ENCODE results near the gene GM2A. TPM values are rescaled to one million over a fixed set of nuclear protein-coding genes. Genes with fewer than 3 reads are reported as not detected.

GM2A gene
- total and polyA plus RNA-seq, 2 of the 13 experiments (the other 11 are each of a cell fraction or from before 2014, with no cell fraction given): 14.6 to 29.6 TPM

DNA sequence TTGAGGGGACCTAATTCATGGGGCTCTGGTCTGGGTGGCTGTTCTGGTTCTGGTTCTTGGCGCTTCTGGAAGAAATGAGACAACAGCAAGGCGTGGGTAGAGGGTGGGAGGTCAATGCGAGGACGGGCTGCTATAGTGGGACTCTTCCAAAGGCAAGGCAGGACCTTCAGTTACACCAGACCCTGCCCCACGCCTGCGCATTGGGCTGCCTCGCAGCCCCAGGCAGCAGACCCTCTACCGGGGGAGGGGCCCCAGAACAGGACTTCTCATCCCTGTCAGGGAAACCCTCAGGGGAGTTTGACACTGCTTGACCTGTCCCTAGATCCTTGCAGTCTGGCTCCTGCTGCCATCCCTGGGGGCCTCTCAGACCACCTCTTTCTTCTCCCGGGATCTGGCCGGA, 47.6 kb upstream of the GM2A start:
- no TSS peak for BruUV-seq (replicated peaks)
- TF ChIP-seq, protein P1, sequence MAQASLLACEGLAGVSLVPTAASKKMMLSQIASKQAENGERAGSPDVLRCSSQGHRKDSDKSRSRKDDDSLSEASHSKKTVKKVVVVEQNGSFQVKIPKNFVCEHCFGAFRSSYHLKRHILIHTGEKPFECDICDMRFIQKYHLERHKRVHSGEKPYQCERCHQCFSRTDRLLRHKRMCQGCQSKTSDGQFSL (CRISPR knock-in tag; IDR thresholded peaks at IDR 0.05): no peak
- TF ChIP-seq, protein P2, sequence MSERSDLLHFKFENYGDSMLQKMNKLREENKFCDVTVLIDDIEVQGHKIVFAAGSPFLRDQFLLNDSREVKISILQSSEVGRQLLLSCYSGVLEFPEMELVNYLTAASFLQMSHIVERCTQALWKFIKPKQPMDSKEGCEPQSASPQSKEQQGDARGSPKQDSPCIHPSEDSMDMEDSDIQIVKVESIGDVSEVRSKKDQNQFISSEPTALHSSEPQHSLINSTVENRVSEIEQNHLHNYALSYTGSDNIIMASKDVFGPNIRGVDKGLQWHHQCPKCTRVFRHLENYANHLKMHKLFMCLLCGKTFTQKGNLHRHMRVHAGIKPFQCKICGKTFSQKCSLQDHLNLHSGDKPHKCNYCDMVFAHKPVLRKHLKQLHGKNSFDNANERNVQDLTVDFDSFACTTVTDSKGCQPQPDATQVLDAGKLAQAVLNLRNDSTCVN (CRISPR knock-in tag; IDR thresholded peaks at IDR 0.05; ENCODE audit: borderline replicate concordance): no peak
- CTCF ChIA-PET (ENCODE audit: low intra/inter-chr PET ratio, low total read pairs): no interaction called here
- ATAC-seq (no peak), DNase-seq (ENCODE audit: low spot score) (no peak), FAIRE-seq (no peak)
- Histone ChIP-seq H3K79me2 (ENCODE audit: insufficient read depth, low read length) (no peaks in the 10 kb centered on the region), H3K9ac (ENCODE audit: insufficient read depth, low read depth, low read length) (no peak overlapping the region), H3K27ac (ENCODE audit: extremely low read length, insufficient read depth, low read length) (no peak overlapping the region), H3K36me3 (replicated peaks in 1 of 2; ENCODE audit: control insufficient read depth in 1 of 2, insufficient read depth in 2 of 2, low read length in 2 of 2) (peaks cover 0 to 3% of the 10 kb centered on the region in 2 experiments; a peak in 1 of 5 replicates), H4K20me1 (ENCODE audit: insufficient read depth, low read length) (no peaks in the 10 kb centered on the region), H3K4me1 (ENCODE audit: insufficient read depth, low read length) (peaks cover 13% of the 10 kb centered on the region), H3K4me2 (ENCODE audit: low read depth, low read length) (no peak overlapping the region), H3K27me3 (ENCODE audit: control insufficient read depth in 1 of 2, insufficient read depth in 2 of 2, low read length in 2 of 2) (no peaks in the 10 kb centered on the region), H2AFZ (ENCODE audit: low read length) (no peak overlapping the region), H3K9me3 (ENCODE audit: low read length) (no peaks in the 10 kb centered on the region), H3K4me3 (replicated peaks in 1 of 3; ENCODE audit: insufficient read depth in 1 of 3, low read depth in 2 of 3, low read length in 3 of 3) (no peak overlapping the region)
- in situ Hi-C loops (cut with HindIII; ENCODE audit: extremely low pct_ligation_motif_present, low pct_unique_long_range_greater_than_20kb): no loop called here
- intact Hi-C loops (cut with micrococcal nuclease; ENCODE audit: unreplicated experiment): no loop called here
- POLR2A ChIA-PET: no interaction called here
- 95% methylated on average over 6 of the region's 10 CpGs for WGBS (ENCODE audit: low lambda C conversion rate)

DNA sequence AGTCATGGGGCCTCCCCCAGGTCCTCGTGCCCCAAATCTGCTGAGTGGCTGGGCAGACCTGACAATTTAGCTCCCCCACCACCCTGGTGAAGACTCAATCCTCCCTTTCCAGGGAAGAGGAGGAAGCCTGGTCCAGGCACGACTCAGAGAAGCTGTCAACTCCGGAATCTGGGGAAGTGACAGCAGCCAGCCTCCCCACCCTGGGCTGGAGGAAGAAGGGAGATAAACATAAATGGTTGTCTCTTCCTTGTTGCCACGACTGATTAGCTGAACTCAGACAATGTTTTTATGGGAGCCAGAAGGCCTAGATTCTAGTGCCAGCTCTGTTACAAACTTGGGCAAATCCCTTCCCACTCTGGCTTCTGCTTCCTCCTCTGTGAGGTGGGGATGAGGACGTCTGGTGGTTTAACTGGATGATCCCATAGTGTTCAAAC, 44.5 kb upstream of the GM2A start:
- ATAC-seq (no peak), DNase-seq (ENCODE audit: low spot score) (no peak), FAIRE-seq (no peak)
- Histone ChIP-seq H2AFZ (ENCODE audit: low read length) (no peak overlapping the region), H3K9ac (ENCODE audit: insufficient read depth, low read depth, low read length) (no peak overlapping the region), H3K27ac (ENCODE audit: extremely low read length, insufficient read depth, low read length) (no peak overlapping the region), H3K9me3 (ENCODE audit: low read length) (no peaks in the 10 kb centered on the region), H3K4me3 (replicated peaks in 1 of 3; ENCODE audit: insufficient read depth in 1 of 3, low read depth in 2 of 3, low read length in 3 of 3) (no peak overlapping the region), H3K79me2 (ENCODE audit: insufficient read depth, low read length) (no peaks in the 10 kb centered on the region), H3K4me1 (ENCODE audit: insufficient read depth, low read length) (peaks cover 33% of the 10 kb centered on the region), H3K4me2 (ENCODE audit: low read depth, low read length) (no peak overlapping the region), H3K27me3 (ENCODE audit: control insufficient read depth in 1 of 2, insufficient read depth in 2 of 2, low read length in 2 of 2) (no peaks in the 10 kb centered on the region), H4K20me1 (ENCODE audit: insufficient read depth, low read length) (no peaks in the 10 kb centered on the region), H3K36me3 (replicated peaks in 1 of 2; ENCODE audit: control insufficient read depth in 1 of 2, insufficient read depth in 2 of 2, low read length in 2 of 2) (no peaks in the 10 kb centered on the region)
- TF ChIP-seq GPN1 (CRISPR knock-in tag; IDR thresholded peaks at IDR 0.05; ENCODE audit: borderline replicate concordance) (no peak), PHF20 (CRISPR knock-in tag; IDR thresholded peaks at IDR 0.05) (no peak), IRX3 (CRISPR knock-in tag; IDR thresholded peaks at IDR 0.05; ENCODE audit: borderline replicate concordance, low read depth) (no peak), ZSCAN31 (CRISPR knock-in tag; IDR thresholded peaks at IDR 0.05; ENCODE audit: low read depth) (no peak), SYNCRIP (IDR thresholded peaks at IDR 0.05; ENCODE audit: insufficient read depth, low read depth, low read length) (no peak), U2AF2 (IDR thresholded peaks at IDR 0.05; ENCODE audit: low read depth, low read length) (no peak), POGZ (CRISPR knock-in tag; IDR thresholded peaks at IDR 0.05) (no peak), BRCA1 (CRISPR knock-in tag; IDR thresholded peaks at IDR 0.05) (no peak)
- TF ChIP-seq, protein P3, sequence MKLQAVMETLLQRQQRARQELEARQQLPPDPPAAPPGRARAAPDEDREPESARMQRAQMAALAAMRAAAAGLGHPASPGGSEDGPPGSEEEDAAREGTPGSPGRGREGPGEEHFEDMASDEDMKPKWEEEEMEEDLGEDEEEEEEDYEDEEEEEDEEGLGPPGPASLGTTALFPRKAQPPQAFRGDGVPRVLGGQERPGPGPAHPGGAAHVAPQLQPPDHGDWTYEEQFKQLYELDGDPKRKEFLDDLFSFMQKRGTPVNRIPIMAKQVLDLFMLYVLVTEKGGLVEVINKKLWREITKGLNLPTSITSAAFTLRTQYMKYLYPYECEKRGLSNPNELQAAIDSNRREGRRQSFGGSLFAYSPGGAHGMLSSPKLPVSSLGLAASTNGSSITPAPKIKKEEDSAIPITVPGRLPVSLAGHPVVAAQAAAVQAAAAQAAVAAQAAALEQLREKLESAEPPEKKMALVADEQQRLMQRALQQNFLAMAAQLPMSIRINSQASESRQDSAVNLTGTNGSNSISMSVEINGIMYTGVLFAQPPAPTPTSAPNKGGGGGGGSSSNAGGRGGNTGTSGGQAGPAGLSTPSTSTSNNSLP (IDR thresholded peaks at IDR 0.05; ENCODE audit: low read depth, low read length): no peak
- TF ChIP-seq, protein P4, sequence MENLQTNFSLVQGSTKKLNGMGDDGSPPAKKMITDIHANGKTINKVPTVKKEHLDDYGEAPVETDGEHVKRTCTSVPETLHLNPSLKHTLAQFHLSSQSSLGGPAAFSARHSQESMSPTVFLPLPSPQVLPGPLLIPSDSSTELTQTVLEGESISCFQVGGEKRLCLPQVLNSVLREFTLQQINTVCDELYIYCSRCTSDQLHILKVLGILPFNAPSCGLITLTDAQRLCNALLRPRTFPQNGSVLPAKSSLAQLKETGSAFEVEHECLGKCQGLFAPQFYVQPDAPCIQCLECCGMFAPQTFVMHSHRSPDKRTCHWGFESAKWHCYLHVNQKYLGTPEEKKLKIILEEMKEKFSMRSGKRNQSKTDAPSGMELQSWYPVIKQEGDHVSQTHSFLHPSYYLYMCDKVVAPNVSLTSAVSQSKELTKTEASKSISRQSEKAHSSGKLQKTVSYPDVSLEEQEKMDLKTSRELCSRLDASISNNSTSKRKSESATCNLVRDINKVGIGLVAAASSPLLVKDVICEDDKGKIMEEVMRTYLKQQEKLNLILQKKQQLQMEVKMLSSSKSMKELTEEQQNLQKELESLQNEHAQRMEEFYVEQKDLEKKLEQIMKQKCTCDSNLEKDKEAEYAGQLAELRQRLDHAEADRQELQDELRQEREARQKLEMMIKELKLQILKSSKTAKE (CRISPR knock-in tag; IDR thresholded peaks at IDR 0.05; ENCODE audit: borderline replicate concordance): no peak
- TF ChIP-seq, protein P5, sequence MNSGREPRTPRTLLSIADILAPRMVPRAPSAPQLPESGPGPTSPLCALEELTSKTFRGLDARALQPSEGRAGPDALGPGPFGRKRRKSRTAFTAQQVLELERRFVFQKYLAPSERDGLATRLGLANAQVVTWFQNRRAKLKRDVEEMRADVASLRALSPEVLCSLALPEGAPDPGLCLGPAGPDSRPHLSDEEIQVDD (CRISPR knock-in tag; IDR thresholded peaks at IDR 0.05; ENCODE audit: borderline replicate concordance): no peak
- intact Hi-C loops (cut with micrococcal nuclease; ENCODE audit: unreplicated experiment): no loop called here
- 93% methylated on average over 4 of the region's 5 CpGs for WGBS (ENCODE audit: low lambda C conversion rate)
- CTCF ChIA-PET (ENCODE audit: low intra/inter-chr PET ratio, low total read pairs): no interaction called here
- POLR2A ChIA-PET: no interaction called here
- BruUV-seq (replicated peaks): no TSS peak
- in situ Hi-C loops (cut with HindIII; ENCODE audit: extremely low pct_ligation_motif_present, low pct_unique_long_range_greater_than_20kb): no loop called here
